ENCODE data around the gene CIAO3. TPM values are rescaled to one million over a fixed set of nuclear protein-coding genes. Genes with fewer than 3 reads are reported as not detected.

The CIAO3 gene
- total RNA-seq, 1 experiment from 2014 or later = 50.9 TPM

DNA sequence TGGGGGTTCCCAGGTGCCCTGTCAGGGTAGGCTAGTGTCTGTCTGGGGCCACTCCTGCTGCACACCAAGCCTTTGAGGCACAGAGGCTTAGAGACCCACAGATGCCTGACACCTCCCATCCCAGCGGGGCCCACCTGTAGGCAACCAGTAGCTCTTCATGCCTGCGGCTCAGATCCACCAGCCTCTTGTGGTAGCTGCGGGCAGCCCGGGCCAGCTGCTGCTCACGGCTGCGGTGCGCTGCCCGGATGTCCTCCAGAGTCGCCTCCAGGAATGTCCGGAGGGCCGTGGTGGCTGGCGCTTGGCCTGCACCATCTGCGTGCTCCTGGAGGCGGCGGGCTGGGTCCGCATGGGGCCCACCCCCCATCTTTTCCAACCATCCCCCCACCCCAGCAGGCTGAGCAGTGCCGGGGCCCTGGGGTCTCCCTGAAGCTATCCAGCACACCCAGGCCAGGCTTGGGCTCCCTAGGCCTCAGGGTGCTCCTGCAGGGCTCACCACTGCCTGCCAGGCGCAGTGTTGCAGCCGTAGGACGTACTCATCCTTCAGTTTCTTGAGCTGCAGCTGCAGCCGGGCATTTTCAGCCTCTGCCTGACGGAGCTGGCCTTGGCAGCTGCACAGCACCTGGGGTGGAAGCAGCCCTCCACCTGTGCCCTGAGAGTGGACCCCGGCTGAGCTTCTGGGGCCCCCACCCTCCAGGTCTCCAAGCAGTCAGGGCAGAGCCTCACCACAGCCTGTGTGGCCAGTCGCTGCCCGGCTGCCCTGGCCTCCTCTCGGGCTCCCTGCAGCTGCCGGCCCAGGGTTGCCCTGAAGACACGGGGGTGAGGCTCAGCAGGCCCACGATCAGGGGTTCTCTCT, 16.4 kb downstream of the CIAO3 start:
- no peaks in the 10 kb centered on the region for H3K9me3 Mint-ChIP-seq

More for the DNA sequence above, 16.4 kb downstream of the CIAO3 start:
- CTCF ChIA-PET = interaction anchor here (0.8 to 6.9 kb wide), 2 partner anchors 9 to 11 kb away, joined by 4 to 90 read pairs; partner anchors contain the start of gene METRN
- TF ChIP-seq, protein P1, sequence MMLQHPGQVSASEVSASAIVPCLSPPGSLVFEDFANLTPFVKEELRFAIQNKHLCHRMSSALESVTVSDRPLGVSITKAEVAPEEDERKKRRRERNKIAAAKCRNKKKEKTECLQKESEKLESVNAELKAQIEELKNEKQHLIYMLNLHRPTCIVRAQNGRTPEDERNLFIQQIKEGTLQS (CRISPR knock-in tag; conservative IDR thresholded peaks at IDR 0.05) = no peak
- TF ChIP-seq GTF2I (CRISPR knock-in tag; conservative IDR thresholded peaks at IDR 0.05) (no peak), FOXK1 (CRISPR knock-in tag; IDR thresholded peaks at IDR 0.05) (no peak), ELF4 (CRISPR knock-in tag; IDR thresholded peaks at IDR 0.05; ENCODE audit: low read depth) (no peak), FOXP4 (CRISPR knock-in tag; IDR thresholded peaks at IDR 0.05) (no peak), CREB1 (CRISPR knock-in tag; IDR thresholded peaks at IDR 0.05) (no peak), AFF4 (CRISPR knock-in tag; IDR thresholded peaks at IDR 0.05; ENCODE audit: borderline replicate concordance) (no peak), SP1 (CRISPR knock-in tag; conservative IDR thresholded peaks at IDR 0.05) (no peak), ZNF317 (CRISPR knock-in tag; IDR thresholded peaks at IDR 0.05; ENCODE audit: borderline replicate concordance, low read depth) (no peak), PREB (CRISPR knock-in tag; IDR thresholded peaks at IDR 0.05; ENCODE audit: borderline replicate concordance) (no peak)
- TF ChIP-seq, protein P2, sequence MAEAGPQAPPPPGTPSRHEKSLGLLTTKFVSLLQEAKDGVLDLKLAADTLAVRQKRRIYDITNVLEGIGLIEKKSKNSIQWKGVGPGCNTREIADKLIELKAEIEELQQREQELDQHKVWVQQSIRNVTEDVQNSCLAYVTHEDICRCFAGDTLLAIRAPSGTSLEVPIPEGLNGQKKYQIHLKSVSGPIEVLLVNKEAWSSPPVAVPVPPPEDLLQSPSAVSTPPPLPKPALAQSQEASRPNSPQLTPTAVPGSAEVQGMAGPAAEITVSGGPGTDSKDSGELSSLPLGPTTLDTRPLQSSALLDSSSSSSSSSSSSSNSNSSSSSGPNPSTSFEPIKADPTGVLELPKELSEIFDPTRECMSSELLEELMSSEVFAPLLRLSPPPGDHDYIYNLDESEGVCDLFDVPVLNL (CRISPR knock-in tag; IDR thresholded peaks at IDR 0.05; ENCODE audit: borderline replicate concordance, low read depth) = no peak
- TF ChIP-seq, protein P3, sequence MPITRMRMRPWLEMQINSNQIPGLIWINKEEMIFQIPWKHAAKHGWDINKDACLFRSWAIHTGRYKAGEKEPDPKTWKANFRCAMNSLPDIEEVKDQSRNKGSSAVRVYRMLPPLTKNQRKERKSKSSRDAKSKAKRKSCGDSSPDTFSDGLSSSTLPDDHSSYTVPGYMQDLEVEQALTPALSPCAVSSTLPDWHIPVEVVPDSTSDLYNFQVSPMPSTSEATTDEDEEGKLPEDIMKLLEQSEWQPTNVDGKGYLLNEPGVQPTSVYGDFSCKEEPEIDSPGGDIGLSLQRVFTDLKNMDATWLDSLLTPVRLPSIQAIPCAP (CRISPR knock-in tag; IDR thresholded peaks at IDR 0.05) = no peak
- no peak for DNase-seq (ENCODE audit: low spot score)
- Mint-ChIP-seq H3K4me3 (no peak overlapping the region), H3K27ac (no peak overlapping the region), H3K36me3 (no peaks in the 10 kb centered on the region; the same call in 1 of the 2 replicates), H3K4me1 (peaks cover 4% of the 10 kb centered on the region), H3K27me3 (ENCODE audit: low read depth) (peaks cover 2% of the 10 kb centered on the region; the same call in 1 of the 2 replicates)
- POLR2A ChIA-PET = interaction anchor here (0.6 kb wide), 1 partner anchor 13 kb away, joined by 3 read pairs; no protein-coding TSS in a partner anchor
- ATAC-seq = no peak
